GM18526 (cell line): ENCODE data around the gene ACTR1A.
A peak's percentile ranks its signal among the peaks of the same experiment; 100 is the strongest.

Source experiments
- POLR2A ChIP-seq: IDR thresholded peaks from 3 replicates; pipeline ENCODE4 v1.6.1; 2011; ENCODE audit not compliant: insufficient read length; ENCODE audit errors: extremely low read depth

Gene ACTR1A

DNA sequence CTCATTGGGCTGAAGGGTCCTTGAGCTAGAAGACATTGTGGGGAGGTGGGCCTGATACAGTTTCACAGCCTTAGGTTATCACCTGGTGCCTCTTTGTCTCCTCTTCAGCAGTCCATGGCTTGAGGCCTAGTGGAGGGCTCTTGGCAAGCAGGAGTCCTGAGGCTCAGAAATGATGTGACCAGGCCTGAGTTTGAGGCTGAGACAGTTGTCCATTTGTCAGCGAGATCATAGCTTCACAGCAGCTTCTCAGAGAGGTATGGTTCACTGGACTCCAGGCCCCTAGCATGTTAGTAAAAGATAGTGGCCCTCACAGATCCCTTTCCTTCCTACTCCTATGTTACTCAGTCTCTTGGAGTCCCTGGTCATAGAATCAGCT is 20.4 kb upstream of the ACTR1A start:
- TF ChIP-seq POLR2A: no peak

DNA sequence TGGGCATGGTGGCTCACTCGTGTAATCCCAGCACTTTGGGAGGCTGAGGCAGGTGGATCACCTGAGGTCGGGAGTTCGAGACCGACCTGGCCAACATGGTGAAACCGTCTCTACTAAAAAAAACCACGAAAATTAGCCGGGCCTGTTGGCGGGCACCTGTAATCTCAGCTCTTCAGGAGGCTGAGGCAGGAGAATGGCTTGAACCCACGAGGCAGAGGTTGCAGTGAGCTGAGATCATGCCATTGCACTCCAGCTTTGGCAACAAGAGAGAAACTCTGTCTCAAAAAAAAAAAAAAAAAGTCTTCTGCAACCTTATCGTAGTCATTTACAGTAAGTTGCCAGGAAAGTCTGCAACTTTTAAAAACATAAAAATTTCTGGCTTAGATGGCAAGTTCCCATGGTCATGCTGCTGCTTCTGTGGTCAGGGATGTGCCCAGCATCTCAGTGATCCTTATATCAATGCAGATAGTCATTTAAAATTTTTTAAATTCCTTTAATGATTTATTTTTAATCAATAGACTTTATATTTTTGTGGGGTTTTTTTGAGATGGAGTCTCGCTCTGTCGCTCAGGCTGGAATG is 16.8 kb upstream of the ACTR1A start:
- TF ChIP-seq POLR2A: no peak

DNA sequence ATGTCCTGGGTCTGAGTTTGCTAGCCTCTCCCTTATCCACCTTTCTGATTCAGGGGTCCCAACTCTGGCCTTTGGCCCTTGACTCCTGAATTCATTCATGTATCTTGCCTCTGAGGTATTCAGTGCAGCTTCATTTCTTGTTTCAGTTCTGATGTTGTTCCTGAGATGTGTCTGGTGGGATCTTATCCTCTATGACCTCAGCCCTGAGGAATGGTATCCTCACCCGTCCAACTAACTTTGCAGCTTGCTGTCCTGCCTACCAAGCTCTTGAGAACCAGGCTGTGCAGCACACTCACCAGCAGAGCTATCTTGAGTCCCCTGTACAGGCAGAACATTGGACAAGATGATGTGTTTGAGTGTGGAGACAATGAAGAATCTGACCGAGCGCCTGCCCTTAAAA is 15.0 kb upstream of the ACTR1A start:
- TF ChIP-seq POLR2A: no peak

DNA sequence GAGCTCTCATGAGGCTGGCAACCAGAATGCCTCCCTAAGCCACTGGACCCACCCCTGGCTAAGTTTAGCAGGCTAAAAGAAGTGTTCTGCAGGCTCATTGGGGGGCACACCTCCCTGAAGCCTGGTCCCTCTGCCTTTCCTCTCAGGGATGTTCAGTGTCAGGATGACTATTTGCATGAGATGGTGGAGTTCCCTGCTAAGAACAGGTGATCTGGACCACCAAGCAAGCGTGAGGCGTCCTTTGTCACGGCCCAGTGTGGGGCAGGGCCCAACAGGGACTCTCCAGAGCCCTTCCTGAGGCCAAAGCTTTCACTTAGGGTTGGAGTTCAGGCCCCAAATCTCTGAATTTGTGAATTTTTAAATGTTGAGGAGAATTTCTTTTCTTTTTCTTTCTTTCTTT is 13.2 kb upstream of the ACTR1A start:
- no peak for TF ChIP-seq POLR2A

DNA sequence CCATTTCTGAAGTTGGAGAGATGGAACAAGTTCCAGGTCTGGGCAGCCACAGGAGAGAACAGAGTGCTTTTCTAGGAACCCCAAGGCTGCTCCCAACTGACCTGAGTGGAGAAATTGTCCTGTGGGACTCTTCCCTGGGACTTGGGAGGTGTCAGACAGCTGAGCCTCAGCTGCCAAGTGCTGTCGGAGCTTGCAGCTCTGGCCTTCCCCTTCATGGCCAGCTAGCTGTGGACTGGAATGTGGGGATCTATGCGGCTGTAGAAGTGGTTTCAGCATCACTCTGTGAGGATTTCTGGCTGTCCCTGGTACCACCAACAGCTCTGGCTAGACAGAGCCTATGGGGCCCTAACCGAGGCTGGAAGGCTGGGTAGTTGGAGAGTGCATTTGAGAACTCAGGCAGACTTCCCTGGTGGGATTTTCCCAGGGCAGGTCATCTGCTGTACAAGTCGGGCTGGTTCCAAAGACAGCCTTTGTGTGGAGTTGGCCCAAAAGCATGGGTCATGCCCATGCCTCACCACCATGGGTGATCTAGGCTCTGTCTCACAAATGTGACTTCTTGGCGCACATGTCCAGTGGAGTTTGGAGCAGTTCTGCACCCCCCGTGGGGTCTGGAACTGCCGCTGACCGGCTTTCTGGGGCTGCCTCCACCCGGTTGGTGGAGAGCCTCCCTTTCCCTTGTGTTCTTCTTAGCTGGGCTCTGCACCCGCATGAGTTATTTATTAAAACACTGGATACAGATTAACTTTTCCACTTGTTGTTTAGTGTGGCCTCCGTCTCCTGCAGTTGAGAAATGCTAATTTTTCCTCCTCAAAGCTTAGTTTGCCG is 12.2 kb upstream of the ACTR1A start:
- no peak for TF ChIP-seq POLR2A

DNA sequence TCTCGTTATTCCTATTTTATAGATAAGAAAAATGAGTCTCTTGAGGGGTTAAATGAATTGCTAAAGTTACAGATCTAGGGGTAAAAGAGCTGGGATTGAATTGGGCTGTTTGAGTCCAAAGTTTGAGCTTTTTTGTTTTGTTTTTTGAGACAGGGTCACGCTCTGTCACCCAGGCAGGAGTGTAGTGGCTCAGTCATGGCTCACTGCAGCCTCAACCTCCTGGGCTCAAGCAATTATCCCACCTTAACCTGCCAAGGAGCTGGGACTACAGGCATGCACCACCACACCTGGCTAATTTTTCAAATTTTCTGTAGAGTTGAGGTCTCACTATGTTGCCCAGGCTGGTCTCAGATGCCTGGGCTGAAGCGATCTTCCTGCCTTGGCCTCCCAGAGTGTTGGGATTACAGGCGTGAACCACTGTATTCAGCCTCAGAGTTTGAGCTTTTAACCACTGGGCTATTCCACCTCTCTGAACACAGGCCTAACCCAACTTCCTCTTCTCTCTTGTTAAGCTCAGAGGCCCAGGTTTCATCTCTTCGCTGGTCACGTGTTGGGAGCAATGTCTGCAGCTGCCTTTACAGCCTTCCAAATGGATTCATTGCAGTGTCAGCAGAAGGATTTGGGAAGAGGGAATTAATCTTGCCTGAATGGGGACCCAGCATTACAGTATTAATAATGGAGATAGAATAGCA is 9.2 kb upstream of the ACTR1A start:
- no peak for TF ChIP-seq POLR2A

DNA sequence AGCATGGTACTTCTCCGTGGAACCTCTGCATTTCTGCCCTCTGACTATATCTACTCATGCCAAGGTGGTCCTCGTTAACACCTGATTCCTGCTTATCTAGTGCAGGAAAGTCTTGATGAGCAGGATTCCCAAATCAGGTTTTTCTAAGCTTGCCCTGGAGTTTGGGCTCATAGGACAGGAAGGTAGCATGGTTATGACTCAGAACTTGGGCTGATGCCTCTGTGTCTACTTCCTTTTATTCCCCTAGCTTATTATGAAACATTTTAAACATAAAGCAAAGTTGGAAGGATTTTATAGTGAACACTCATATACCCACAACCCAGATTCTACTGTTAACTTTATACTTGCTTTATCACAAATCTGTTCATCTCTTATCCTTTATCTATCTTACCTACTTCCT is 6.9 kb upstream of the ACTR1A start:
- no peak for TF ChIP-seq POLR2A

DNA sequence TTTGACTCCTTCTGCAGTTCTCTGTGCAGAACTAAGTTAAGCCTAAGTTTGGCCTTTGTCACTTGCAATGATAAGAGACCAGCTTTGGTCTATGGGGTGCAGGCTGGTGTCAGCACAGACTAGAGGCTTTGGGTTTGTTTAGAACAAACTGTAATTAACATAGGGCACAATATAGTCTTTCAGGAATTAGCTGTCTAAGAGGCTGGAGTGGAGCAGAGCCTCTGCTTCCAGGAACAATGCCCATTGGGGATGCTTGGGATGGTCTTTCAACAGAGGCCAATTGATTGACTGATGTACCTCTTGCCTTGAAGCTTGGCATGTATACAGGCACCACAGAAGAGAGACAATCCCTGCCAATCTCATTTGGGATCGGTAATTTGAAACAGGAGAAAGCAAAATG is 6.0 kb upstream of the ACTR1A start:
- TF ChIP-seq POLR2A: no peak

DNA sequence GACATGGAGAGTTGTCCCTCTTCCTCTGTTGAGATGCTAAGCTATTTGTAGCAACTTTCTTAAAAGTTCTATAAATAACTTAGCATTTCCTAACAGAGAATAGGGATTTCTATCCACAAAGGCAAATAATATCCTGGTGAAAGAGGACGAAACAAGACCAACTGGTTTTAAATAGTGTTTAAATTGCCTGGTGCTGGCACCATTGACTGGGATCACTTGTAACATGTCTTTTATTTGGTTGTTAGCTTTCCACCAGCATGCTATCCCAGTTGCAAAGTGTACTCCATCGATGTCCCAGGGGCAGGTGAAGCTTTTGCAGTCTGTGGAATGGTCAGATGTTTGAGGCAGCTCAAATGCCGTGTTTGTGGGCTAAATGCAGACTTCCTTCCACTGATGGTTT is 5.0 kb upstream of the ACTR1A start:
- no peak for TF ChIP-seq POLR2A

DNA sequence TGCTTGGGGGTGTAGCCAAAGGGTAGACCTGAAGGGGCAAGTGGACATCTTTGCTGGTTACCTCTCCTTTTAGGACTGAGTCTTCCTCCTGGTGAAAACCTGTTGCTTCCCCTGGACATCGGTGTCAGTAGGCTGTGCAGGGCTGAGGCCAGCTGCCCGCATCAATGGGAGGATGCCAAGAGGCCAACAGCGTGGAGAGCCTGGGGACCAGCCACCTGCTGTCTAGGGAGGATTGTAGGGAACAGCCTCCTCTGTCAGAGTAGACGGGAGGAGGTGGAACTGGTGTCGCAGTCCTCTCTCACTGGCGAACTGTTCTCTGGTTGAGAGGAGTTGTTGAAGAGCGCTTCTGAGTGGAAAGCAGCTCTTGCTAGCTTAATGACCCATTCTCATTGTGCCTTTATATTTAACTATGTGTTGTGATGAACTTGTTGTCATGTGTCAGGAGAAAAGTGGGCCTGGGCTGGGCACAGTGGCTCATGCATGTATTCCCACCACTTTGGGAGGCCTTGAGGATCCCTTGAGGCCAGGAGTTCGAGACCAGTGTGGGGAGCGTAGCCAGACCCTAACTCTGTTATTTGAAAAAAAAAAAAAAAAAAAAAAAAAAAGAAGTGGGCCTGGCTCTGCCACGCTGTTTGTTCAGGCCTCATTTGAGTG is 3.1 kb upstream of the ACTR1A start:
- TF ChIP-seq POLR2A: no peak

DNA sequence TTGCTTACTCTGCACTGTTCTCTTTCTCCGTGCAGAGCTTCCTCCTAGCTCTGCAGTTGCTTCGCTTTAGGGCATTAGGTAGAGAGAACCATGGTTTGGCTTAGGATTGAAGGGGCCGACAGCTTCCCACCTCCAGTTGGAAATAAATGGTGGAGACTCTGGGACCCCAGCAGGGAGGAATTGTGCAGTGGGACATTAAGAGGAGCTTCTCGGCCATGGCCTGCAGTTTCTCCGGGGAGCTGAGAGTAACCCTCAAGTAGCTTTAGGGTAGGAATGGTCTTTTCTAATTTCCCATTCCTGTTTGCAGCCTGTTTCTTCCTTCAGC is 2.4 kb upstream of the ACTR1A start:
- TF ChIP-seq POLR2A: no peak

DNA sequence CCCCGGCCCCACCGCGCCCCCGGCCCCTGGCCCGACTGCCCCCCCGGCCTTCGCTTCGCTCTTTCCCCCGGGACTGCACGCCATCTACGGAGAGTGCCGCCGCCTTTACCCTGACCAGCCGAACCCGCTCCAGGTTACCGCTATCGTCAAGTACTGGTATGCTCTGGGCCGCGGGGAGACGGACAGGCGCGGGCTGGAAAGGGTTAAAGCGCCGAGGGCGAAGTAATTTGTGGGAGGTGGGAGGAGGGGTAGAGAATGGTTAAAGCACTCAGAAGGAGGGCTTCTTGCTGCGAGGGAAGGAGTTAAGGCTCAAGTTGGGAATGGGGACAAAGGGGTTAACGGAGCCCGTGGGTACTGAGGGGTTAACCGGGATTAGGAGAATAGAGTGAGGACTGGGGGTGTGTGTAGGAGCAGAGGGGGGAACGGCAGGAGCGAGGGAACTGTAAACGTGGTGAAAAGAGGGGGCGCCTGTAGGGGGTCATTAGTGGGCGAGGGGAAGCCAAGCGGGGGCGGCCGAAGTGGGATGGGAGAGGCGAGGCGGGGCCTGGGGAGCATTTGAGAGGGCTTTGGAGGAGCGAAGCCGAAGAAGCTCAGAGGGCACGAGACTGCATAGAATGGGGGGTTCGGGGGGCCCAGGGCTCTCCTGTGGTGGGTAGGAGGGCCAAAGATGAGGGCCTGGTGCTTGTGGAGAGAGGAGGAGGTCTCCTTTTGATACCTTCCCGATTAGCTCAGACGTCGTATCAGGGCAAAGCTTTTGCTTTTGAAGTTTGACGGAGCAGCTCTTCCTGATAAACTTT is 1.9 kb upstream of the ACTR1A start:
- TF ChIP-seq POLR2A: no peak

DNA sequence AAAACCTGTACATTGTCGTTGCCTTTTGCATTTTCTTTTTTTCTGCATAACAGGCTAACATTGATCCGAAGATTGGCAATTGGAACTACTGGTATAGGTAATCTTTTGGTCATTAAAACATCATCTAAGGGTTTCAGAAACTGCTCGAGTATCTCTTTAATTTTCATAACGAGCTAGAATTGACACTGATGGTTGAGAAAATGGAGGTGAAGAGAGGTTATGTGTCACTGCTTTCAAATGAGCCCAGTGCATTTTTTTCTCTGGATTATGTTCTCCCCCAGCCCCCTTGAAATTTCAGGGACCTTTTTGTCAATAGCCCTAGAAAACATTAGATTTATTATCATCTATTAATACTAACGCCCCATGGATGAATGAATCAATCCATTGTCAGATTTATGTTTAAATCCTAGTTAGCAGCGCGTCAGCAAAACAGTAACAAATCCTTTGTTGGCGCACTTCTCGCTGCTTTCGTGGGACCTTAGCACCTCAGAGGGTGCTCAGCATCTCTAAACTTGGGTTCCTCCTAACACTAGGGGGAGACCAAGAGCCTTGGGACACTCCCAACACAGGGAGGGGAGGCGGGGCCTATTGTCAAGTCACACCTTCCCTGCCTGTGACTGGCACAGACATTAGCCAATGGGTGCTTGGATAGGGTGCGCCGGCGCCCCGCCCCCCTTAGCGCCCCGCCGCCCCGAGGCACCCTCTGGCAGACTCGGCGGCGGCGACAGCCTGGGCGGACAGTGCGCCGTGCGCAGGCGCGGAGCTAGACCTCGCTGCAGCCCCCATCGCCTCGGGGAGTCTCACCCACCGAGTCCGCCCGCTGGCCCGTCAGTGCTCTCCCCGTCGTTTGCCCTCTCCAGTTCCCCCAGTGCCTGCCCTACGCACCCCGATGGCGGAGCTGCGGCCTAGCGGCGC is 1.0 kb upstream of the ACTR1A start, which contains the start of gene SUFU:
Gene SUFU, plus strand, starts transcription at position 709 of the 915 bp plus-strand sequence. Its CDS starts 181 bp downstream, at position 890.
- TF ChIP-seq POLR2A: peak; percentile 89

DNA sequence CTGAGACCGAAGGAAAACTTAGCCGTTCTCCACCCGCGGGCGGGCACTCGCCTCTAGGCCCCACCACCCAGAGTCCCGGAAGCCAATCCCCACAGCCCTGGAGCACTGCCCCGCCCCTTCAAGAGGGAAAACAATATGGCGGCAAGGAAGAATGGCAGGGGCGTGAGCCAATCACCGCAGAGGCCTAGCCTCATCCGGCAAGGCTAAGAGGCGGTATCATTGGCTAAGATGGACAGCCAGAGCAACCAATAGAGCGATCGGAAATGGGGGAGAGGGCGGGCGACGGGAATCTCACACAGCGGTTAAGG is 529 bp downstream of the ACTR1A start:
- no peak for TF ChIP-seq POLR2A

DNA sequence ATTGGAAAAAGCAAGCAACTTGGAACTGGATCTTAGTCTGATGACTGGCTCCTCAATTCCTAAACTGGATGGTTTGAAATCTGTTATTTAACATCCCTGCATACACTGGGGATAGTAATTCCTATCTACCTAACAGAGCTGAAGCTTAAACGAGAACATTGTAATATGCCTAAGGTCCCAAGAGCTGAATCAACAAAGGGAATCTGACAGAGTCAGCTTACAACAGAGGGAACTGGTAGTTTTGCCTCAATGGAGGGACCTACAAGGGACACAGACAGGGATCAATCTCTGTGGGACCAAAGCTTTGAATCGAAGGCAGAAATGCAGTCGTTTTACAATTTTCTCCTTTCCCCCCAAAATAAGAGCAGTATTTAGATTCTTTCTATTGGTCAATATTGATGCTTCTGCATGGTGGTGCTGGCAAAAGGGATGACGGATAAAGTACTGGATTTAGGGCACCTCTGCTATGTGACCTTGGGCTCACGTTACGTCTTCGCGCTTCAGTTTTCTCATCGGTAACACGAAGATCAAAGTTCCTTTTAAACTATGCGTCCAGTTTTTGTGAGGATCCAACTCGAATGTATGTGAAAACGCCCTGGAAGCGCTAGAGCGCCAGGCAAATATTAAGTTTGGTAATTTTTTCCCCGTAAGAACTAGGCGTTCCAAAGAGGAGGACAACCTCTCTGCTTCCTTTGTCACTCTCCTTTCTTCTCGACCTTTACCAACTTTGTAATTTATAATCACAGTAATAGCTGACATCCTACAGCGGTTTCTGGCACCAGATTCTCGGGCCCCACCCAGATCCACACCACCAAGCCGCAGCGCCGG is 1.1 kb downstream of the ACTR1A start:
- no peak for TF ChIP-seq POLR2A
